WERI-Rb-1 (cell line): ENCODE data around the gene DGKZ.

Experiments used
- DNase-seq: peaks from one replicate; pipeline ENCODE4 v3.0.0-alpha.2; 2020
- H3K27ac ChIP-seq: fragments of 250-450 bp; sonication (Bioruptor Pico); 2 replicates; pipeline ENCODE4 v1.5.1; 2020; ENCODE audit warnings: mild to moderate bottlenecking, moderate library complexity
- H3K27me3 ChIP-seq: fragments of 250-450 bp; sonication (Bioruptor Pico); 2 replicates; pipeline ENCODE4 v1.5.1; 2021; ENCODE audit warnings: mild to moderate bottlenecking, low read depth, moderate library complexity; ENCODE audit not compliant: insufficient read depth, severe bottlenecking
- H3K36me3 ChIP-seq: fragments of 250-450 bp; sonication (Bioruptor Pico); 2 replicates; pipeline ENCODE4 v1.5.1; 2020; ENCODE audit warnings: mild to moderate bottlenecking, moderate library complexity
- H3K4me3 ChIP-seq: 2 replicates; pipeline ENCODE4 v1.5.1; 2011; ENCODE audit warnings: low read depth, mild to moderate bottlenecking, control low read depth, low read length
- H3K9me3 ChIP-seq: fragments of 250-450 bp; sonication (Bioruptor Pico); 2 replicates; pipeline ENCODE4 v1.5.1; 2021; ENCODE audit warnings: mild to moderate bottlenecking, moderate library complexity; ENCODE audit not compliant: severe bottlenecking
- TF ChIP-seq, protein P1 (sequence below): IDR thresholded peaks from 2 replicates; pipeline ENCODE4 v1.5.1; 2011; ENCODE audit warnings: low read depth, mild to moderate bottlenecking, control low read depth, inconsistent platforms, low read length

DGKZ gene

DNA sequence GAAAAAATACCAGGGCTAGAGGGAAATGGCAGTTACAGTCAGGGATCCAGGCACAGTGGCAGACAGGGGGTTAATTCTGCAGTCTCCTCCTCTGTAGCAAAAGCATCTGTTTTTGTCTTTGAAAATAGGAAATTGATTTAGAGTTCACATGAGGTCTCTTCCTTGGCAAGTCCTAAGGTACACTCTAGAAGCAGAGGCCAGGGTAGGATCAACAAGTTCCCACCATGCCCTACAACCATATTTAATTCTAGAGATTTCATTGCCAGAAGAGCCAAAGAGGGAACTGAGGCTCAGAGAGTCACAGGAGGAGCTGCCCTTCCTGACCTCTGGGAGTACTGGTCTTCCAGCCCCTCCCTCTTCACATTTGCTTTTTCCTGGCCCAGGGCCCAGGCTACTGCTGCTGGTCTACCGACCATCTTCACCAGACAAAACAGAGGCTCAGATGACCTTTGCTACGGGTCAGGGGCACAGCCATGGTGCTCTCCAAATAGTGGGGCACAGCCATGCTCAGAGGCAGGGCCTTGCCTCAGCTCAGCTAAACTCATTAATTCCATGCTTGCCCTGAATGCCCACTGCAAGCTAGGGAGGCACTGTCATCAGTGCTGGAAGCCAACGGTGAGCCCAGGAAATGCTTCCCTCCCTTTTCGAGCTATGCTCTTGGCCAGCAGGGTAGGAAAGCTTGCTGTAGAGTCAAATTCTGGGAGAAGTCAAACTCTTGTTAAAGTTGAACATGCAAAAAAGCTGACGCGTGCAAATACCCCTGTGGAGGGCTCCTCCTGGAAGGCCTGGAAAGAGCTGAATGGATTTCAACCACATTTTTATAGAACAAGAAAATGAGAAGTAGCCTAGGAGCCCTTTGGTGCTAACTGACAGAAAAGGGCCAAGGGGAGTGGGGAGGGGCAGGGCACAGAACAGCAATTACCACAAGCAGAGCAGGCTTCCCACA lies 56.0 kb downstream of the DGKZ start:
- DNase-seq: no peak
- TF ChIP-seq, protein P1, sequence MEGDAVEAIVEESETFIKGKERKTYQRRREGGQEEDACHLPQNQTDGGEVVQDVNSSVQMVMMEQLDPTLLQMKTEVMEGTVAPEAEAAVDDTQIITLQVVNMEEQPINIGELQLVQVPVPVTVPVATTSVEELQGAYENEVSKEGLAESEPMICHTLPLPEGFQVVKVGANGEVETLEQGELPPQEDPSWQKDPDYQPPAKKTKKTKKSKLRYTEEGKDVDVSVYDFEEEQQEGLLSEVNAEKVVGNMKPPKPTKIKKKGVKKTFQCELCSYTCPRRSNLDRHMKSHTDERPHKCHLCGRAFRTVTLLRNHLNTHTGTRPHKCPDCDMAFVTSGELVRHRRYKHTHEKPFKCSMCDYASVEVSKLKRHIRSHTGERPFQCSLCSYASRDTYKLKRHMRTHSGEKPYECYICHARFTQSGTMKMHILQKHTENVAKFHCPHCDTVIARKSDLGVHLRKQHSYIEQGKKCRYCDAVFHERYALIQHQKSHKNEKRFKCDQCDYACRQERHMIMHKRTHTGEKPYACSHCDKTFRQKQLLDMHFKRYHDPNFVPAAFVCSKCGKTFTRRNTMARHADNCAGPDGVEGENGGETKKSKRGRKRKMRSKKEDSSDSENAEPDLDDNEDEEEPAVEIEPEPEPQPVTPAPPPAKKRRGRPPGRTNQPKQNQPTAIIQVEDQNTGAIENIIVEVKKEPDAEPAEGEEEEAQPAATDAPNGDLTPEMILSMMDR: no peak
- Histone ChIP-seq H3K36me3 (peaks cover 52% of the 10 kb centered on the region), H3K27ac (no peak overlapping the region), H3K27me3 (no peaks in the 10 kb centered on the region), H3K4me3 (no peak overlapping the region), H3K9me3 (no peaks in the 10 kb centered on the region)

DNA sequence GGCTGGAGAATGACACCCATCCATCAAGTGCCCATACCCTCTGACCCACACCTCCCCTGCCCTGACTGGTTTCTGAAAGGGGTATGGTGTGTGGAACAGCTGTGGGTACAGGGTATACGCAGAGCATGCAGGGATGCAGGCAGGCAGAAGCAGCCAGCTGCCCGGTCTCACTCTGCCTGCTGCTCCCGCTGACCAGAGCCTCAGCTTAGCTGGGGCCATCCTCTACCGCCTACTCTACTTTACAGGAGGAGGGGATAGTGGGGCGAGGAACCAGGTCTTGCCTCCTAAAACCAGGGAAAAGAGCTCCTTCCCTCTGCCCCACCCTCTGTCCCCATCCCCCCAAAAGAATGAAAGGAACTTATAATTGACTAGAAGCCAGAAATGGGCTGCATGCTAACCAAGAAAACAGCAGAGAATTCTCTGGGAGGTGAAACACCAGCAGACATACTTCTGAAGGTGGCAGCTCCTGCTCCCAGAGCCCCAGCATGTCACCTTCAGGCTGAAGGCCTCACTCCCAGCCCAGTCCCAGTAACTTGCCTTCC lies 57.3 kb downstream of the DGKZ start:
- no peak overlapping the region for H3K27ac ChIP-seq
- no peaks in the 10 kb centered on the region for H3K9me3 ChIP-seq
- peaks cover 63% of the 10 kb centered on the region for H3K36me3 ChIP-seq

DNA sequence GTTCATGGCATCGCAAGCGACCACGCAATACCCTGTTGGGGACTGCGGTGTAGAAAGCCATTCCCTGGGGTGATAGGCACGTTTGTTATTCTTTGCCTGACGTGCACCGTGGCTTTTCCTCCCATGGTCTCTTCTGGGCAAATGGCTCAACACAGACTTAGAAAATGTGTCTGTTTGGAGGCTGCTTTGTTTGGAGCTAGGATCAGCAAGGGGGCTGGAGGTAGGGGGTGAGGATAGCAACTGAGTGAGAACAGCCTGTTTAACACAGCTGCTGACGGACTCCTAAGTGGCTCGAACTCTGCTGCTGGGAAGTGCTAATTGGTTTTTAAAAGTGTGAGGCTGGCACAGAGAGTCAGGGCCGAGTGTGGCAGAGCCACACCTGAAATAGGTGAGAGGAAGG lies 60.4 kb downstream of the DGKZ start:
- H3K36me3 ChIP-seq: peaks cover 75% of the 10 kb centered on the region
- TF ChIP-seq, protein P1: no peak
- no peaks in the 10 kb centered on the region for H3K27me3 ChIP-seq
- H3K27ac ChIP-seq: no peak overlapping the region
- no peaks in the 10 kb centered on the region for H3K9me3 ChIP-seq
- no peak for DNase-seq
- H3K4me3 ChIP-seq: no peak overlapping the region

More for the DNA sequence above, 57.3 kb downstream of the DGKZ start:
- no peak for DNase-seq
- H3K4me3 ChIP-seq: no peak overlapping the region
- TF ChIP-seq, protein P1: no peak
- H3K27me3 ChIP-seq: no peaks in the 10 kb centered on the region

DNA sequence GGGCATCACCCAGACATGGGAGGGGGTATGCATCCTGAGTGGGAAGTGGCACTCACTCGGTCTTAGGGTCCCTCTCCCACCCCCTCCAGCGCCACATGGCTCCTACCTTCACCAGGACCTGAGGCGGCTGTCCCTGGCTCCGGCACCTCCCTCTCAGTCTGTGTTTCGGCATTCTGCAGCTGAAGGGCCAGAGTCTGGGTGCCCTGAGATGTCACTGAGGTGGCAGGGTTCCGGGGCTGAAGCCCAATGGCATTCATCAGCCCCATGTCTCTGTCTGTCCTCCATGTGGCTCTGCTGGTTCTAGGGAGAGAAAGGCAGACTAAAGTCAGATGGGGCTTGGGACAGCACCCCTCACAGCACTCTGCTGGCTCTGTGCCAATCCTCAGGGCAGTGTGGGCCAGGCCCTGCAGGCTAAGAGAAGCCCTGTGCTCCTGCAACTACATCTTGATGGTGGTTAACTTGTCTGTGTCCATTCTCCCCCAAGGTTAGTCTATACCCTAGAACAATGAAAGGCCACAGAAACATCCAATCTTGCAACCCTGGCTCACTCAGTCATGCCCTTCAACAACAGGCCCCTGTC lies 61.2 kb downstream of the DGKZ start:
- no peaks in the 10 kb centered on the region for H3K27me3 ChIP-seq
- H3K27ac ChIP-seq: no peak overlapping the region
- no peak for DNase-seq
- peaks cover 76% of the 10 kb centered on the region for H3K36me3 ChIP-seq
- H3K4me3 ChIP-seq: no peak overlapping the region
- TF ChIP-seq, protein P1: no peak
- H3K9me3 ChIP-seq: no peaks in the 10 kb centered on the region

DNA sequence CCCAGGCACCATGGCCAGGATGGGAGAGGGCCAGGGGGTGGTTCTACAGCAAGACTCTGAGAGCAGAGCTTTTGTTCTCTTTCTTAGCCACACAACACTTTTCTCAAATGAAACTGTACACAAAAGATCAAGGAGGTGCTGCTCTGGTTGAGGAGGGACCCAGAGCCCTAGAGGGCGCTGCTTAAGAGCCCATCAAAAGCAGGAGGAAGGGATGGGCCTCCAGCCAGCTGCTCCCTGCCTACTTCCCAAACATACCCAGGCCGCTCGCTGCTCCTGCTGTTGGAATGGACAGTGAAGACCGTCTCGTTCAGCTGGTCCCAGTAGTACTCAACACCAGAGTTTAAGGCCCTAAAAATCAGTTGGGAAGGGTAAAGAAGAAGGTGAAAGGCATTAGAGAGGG lies 62.8 kb downstream of the DGKZ start:
- H3K27me3 ChIP-seq: no peaks in the 10 kb centered on the region
- DNase-seq: peak; percentile 80
- no peaks in the 10 kb centered on the region for H3K9me3 ChIP-seq
- H3K27ac ChIP-seq: peak overlapping the region; percentile 59
- TF ChIP-seq, protein P1: peak; percentile 87
- no peak overlapping the region for H3K4me3 ChIP-seq
- peaks cover 78% of the 10 kb centered on the region for H3K36me3 ChIP-seq
